H9 (cell line): ENCODE measurements around the gene GPC6. TPM values are rescaled to one million over a fixed set of nuclear protein-coding genes. Genes with fewer than 3 reads are reported as not detected.
A peak's percentile ranks its signal among the peaks of the same experiment; 100 is the strongest.

ENCODE experiments used
- DNase-seq: peaks from one replicate; pipeline ENCODE4 v3.0.0-alpha.2; 2017
- H2AFZ ChIP-seq: one replicate; pipeline ENCODE4 v1.6.1; 2013; ENCODE audit warnings: mild to moderate bottlenecking, low read length, control low read depth, moderate library complexity
- H2AK5ac ChIP-seq: 2 replicates; pipeline ENCODE4 v1.6.1; 2013; ENCODE audit warnings: low read length, control low read depth, mixed read lengths; ENCODE audit not compliant: insufficient read length
- H2BK120ac ChIP-seq: one replicate; pipeline ENCODE4 v1.6.1; 2013; ENCODE audit warnings: low read depth, mild to moderate bottlenecking, low read length, control low read depth, inconsistent platforms; ENCODE audit not compliant: poor library complexity, severe bottlenecking
- H2BK12ac ChIP-seq: 2 replicates; pipeline ENCODE4 v1.6.1; 2013; ENCODE audit warnings: low read length, control low read depth, mixed read lengths, low read depth; ENCODE audit not compliant: insufficient read length
- H2BK15ac ChIP-seq: 2 replicates; pipeline ENCODE4 v1.6.1; 2013; ENCODE audit warnings: low read depth, low read length, control low read depth
- H2BK20ac ChIP-seq: one replicate; pipeline ENCODE4 v1.6.1; 2013; ENCODE audit warnings: low read depth, mild to moderate bottlenecking, low read length, control low read depth, inconsistent platforms; ENCODE audit not compliant: poor library complexity, severe bottlenecking
- H2BK5ac ChIP-seq: 2 replicates; pipeline ENCODE4 v1.6.1; 2013; ENCODE audit warnings: low read length, control low read depth, mixed read lengths; ENCODE audit not compliant: insufficient read length
- H3K14ac ChIP-seq: 2 replicates; pipeline ENCODE4 v1.6.1; 2013; ENCODE audit warnings: low read length, control low read depth; ENCODE audit not compliant: insufficient read depth
- H3K18ac ChIP-seq: 2 replicates; pipeline ENCODE4 v1.6.1; 2013; ENCODE audit warnings: low read depth, mild to moderate bottlenecking, mixed read lengths, low read length, control low read depth; ENCODE audit not compliant: insufficient read length
- H3K23ac ChIP-seq: 2 replicates; pipeline ENCODE4 v1.6.1; 2013; ENCODE audit warnings: low read length, control low read depth, mixed read lengths, low read depth; ENCODE audit not compliant: insufficient read length
- H3K23me2 ChIP-seq: 2 replicates; pipeline ENCODE4 v1.6.1; 2013; ENCODE audit warnings: low read depth, mild to moderate bottlenecking, mixed read lengths, low read length, control low read depth; ENCODE audit not compliant: insufficient read length, poor library complexity, severe bottlenecking
- H3K27ac ChIP-seq: 2 replicates; pipeline ENCODE4 v1.5.1; 2013; ENCODE audit warnings: low read length, control low read depth, mixed read lengths, low read depth; ENCODE audit not compliant: insufficient read length
- H3K27me3 ChIP-seq: 2 replicates; pipeline ENCODE4 v1.6.1; 2013; ENCODE audit warnings: low read length, control low read depth, inconsistent platforms; ENCODE audit not compliant: insufficient read depth
- H3K4ac ChIP-seq: 2 replicates; pipeline ENCODE4 v1.6.1; 2013; ENCODE audit warnings: low read depth, mild to moderate bottlenecking, control low read depth, inconsistent platforms, low read length, moderate library complexity
- H3K4me1 ChIP-seq: 2 replicates; pipeline ENCODE4 v1.6.1; 2013; ENCODE audit warnings: low read length, control low read depth, inconsistent platforms; ENCODE audit not compliant: insufficient read depth
- H3K4me2 ChIP-seq: 2 replicates; pipeline ENCODE4 v1.6.1; 2013; ENCODE audit warnings: low read length, control low read depth, mixed read lengths; ENCODE audit not compliant: insufficient read length, insufficient read depth
- H3K56ac ChIP-seq: 2 replicates; pipeline ENCODE4 v1.6.1; 2013; ENCODE audit warnings: low read depth, mild to moderate bottlenecking, mixed read lengths, low read length, control low read depth; ENCODE audit not compliant: insufficient read length
- H3K79me1 ChIP-seq: 2 replicates; pipeline ENCODE4 v1.6.1; 2013; ENCODE audit warnings: low read depth, mild to moderate bottlenecking, moderate library complexity, low read length, control low read depth, inconsistent platforms; ENCODE audit not compliant: insufficient read depth, poor library complexity, severe bottlenecking
- H3K79me2 ChIP-seq: 2 replicates; pipeline ENCODE4 v1.6.1; 2013; ENCODE audit warnings: low read length, control low read depth, inconsistent platforms; ENCODE audit not compliant: insufficient read depth
- H3K9ac ChIP-seq: 2 replicates; pipeline ENCODE4 v1.6.1; 2013; ENCODE audit warnings: low read length, control low read depth, mixed read lengths; ENCODE audit not compliant: insufficient read length; ENCODE audit errors: extremely low read depth
- H3K9me3 ChIP-seq: one replicate; pipeline ENCODE4 v1.6.1; 2013; ENCODE audit warnings: low read depth, low read length, inconsistent platforms; ENCODE audit not compliant: control insufficient read depth
- H3T11ph ChIP-seq: one replicate; pipeline ENCODE4 v1.6.1; 2013; ENCODE audit warnings: mild to moderate bottlenecking, low read length, control low read depth, inconsistent platforms
- H4K20me1 ChIP-seq: one replicate; pipeline ENCODE4 v1.6.1; 2013; ENCODE audit not compliant: control insufficient read depth, insufficient read length, insufficient read depth
- H4K5ac ChIP-seq: 2 replicates; pipeline ENCODE4 v1.6.1; 2013; ENCODE audit warnings: low read depth, mild to moderate bottlenecking, mixed read lengths, low read length, control low read depth; ENCODE audit not compliant: insufficient read length
- H4K8ac ChIP-seq: replicated peaks from 2 replicates; pipeline ENCODE4 v1.6.1; 2013; ENCODE audit warnings: low read length, control low read depth, mixed read lengths, low read depth; ENCODE audit not compliant: insufficient read length
- H4K91ac ChIP-seq: 2 replicates; pipeline ENCODE4 v1.6.1; 2013; ENCODE audit warnings: low read depth, mild to moderate bottlenecking, moderate library complexity, mixed read lengths, low read length, control low read depth; ENCODE audit not compliant: insufficient read length
- H3K27ac Mint-ChIP-seq, 3 experiments: 2 replicates in 2 of 3; 3 replicates in 1 of 3; pipeline ENCODE4 v1.8.0; 2020 to 2021; ENCODE audit warnings: mixed read lengths in 3 of 3, mild to moderate bottlenecking in 1 of 3, moderate library complexity in 1 of 3
- H3K27me3 Mint-ChIP-seq: 2 replicates; pipeline ENCODE4 v1.8.0; 2021; ENCODE audit warnings: low read depth, mild to moderate bottlenecking, moderate library complexity, mixed read lengths
- H3K36me3 Mint-ChIP-seq, 3 experiments: 2 replicates in 2 of 3; 3 replicates in 1 of 3; pipeline ENCODE4 v1.8.0; 2020 to 2021; ENCODE audit warnings: low read depth in 3 of 3, mixed read lengths in 3 of 3; ENCODE audit not compliant: insufficient read depth in 1 of 3
- H3K4me1 Mint-ChIP-seq, 2 experiments: 2 replicates each; pipeline ENCODE4 v1.8.0; 2020; ENCODE audit warnings: mixed read lengths in 2 of 2
- H3K4me3 Mint-ChIP-seq, 2 experiments: 2 replicates in 1 of 2; 3 replicates in 1 of 2; pipeline ENCODE4 v1.8.0; 2020 to 2021; ENCODE audit warnings: mild to moderate bottlenecking in 2 of 2, mixed read lengths in 2 of 2, moderate library complexity in 1 of 2
- H3K9me3 Mint-ChIP-seq, 2 experiments: 2 replicates in 1 of 2; 3 replicates in 1 of 2; pipeline ENCODE4 v1.8.0; 2020; ENCODE audit warnings: mild to moderate bottlenecking in 2 of 2, mixed read lengths in 2 of 2, moderate library complexity in 1 of 2
- WGBS: extraction: QIAGEN DNeasy Blood & Tissue Kit; methylation state at CpG from one replicate; pipeline ENCODE4 v1.1.7; 2013; ENCODE audit warnings: missing lambda C conversion rate, low lambda C conversion rate, mixed read lengths; ENCODE audit not compliant: insufficient read length; ENCODE audit errors: extremely low coverage; 5-methylcytosine and 5-hydroxymethylcytosine counted together
- total RNA-seq: library from RNA; stranded (reverse); gene quantifications from 2 replicates; pipeline ENCODE4 v1.2.1, GENCODE V29; 2021
- TF ChIP-seq, protein P1 (sequence below): fragments of 200-600 bp; sonication (generic); conservative IDR thresholded peaks from 3 replicates; pipeline ENCODE4 v1.8.0; 2021; ENCODE audit warnings: antibody characterized with exemption, mild to moderate bottlenecking

Gene GPC6
- total RNA-seq, 1 experiment from 2014 or later, result 15.6 TPM

- Histone ChIP-seq H3K56ac (no peak overlapping the region), H2BK120ac (no peak overlapping the region), H3K79me1 (no peaks in the 10 kb centered on the region), H3K4me1 (no peaks in the 10 kb centered on the region), H3K9me3 (no peaks in the 10 kb centered on the region), H4K8ac (no peak overlapping the region), H2BK5ac (no peak overlapping the region), H3K4ac (no peak overlapping the region), H3K27ac (no peak overlapping the region), H2BK15ac (no peak overlapping the region), H4K91ac (no peak overlapping the region), H4K20me1 (no peaks in the 10 kb centered on the region), H3K14ac (no peak overlapping the region), H3K9ac (no peak overlapping the region), H3K23me2 (no peaks in the 10 kb centered on the region), H3T11ph (no peak overlapping the region), H2AFZ (no peak overlapping the region), H2BK20ac (no peak overlapping the region), H3K4me2 (no peak overlapping the region), H4K5ac (no peak overlapping the region), H3K23ac (no peak overlapping the region), H3K18ac (no peak overlapping the region), H3K27me3 (no peaks in the 10 kb centered on the region), H2AK5ac (no peak overlapping the region), H2BK12ac (no peak overlapping the region), H3K79me2 (no peaks in the 10 kb centered on the region)
- no peaks in the 10 kb centered on the region for H3K27me3 Mint-ChIP-seq
- no CpG with 5 or more reads among the region's 1 CpG for WGBS
- peaks cover 5 to 13% of the 10 kb centered on the region in 2 experiments for H3K4me1 Mint-ChIP-seq
- H3K27ac Mint-ChIP-seq, result no peak overlapping the region
- H3K4me3 Mint-ChIP-seq, result no peak overlapping the region
- no peaks in the 10 kb centered on the region for H3K36me3 Mint-ChIP-seq
- TF ChIP-seq, protein P1, sequence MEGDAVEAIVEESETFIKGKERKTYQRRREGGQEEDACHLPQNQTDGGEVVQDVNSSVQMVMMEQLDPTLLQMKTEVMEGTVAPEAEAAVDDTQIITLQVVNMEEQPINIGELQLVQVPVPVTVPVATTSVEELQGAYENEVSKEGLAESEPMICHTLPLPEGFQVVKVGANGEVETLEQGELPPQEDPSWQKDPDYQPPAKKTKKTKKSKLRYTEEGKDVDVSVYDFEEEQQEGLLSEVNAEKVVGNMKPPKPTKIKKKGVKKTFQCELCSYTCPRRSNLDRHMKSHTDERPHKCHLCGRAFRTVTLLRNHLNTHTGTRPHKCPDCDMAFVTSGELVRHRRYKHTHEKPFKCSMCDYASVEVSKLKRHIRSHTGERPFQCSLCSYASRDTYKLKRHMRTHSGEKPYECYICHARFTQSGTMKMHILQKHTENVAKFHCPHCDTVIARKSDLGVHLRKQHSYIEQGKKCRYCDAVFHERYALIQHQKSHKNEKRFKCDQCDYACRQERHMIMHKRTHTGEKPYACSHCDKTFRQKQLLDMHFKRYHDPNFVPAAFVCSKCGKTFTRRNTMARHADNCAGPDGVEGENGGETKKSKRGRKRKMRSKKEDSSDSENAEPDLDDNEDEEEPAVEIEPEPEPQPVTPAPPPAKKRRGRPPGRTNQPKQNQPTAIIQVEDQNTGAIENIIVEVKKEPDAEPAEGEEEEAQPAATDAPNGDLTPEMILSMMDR, result peak; percentile 35; the same call in 1 of the 3 replicates
- no peaks in the 10 kb centered on the region for H3K9me3 Mint-ChIP-seq
- DNase-seq, result no peak
These were observed 888.4 kb downstream of the GPC6 start for GRCh38 chr13:94115054-94115453.
